SU-DHL-6 (cell line): ENCODE results near the gene KIFC3.
"Not testable (repeated sequence)": the region's sequence is repeated elsewhere in the genome, so short reads cannot be mapped to it uniquely, and the experiment has no call there.

Experiments
- H2AFZ ChIP-seq: fragments of 200-600 bp; sonication (generic); 2 replicates; pipeline ENCODE4 v1.6.1; 2014; ENCODE audit warnings: low read depth, mild to moderate bottlenecking, moderate library complexity, mixed read lengths, antibody characterized with exemption, low read length; ENCODE audit not compliant: severe bottlenecking
- H3F3A ChIP-seq: fragments of 200-600 bp; shearing (Covaris generic); 2 replicates; pipeline ENCODE4 v1.6.0; 2016; ENCODE audit warnings: antibody characterized with exemption, mild to moderate bottlenecking; ENCODE audit not compliant: insufficient read depth
- H3K27ac ChIP-seq: fragments of 200-600 bp; sonication (generic); 2 replicates; pipeline ENCODE4 v1.5.1; 2016; ENCODE audit warnings: low read depth, mild to moderate bottlenecking, low read length, moderate library complexity, mixed read lengths
- H3K27me3 ChIP-seq: fragments of 200-600 bp; sonication (generic), shearing (Covaris generic); 2 replicates; pipeline ENCODE4 v1.6.0; 2014; ENCODE audit warnings: mild to moderate bottlenecking, low read length
- H3K36me3 ChIP-seq: fragments of 200-600 bp; sonication (generic); 2 replicates; pipeline ENCODE4 v1.6.1; 2014; ENCODE audit warnings: mild to moderate bottlenecking, low read length, mixed read lengths
- H3K4me2 ChIP-seq: fragments of 300-600, 200-600 bp; shearing (Covaris generic), sonication (generic); 2 replicates; pipeline ENCODE4 v1.6.0; 2014; ENCODE audit warnings: low read length, low read depth, mild to moderate bottlenecking; ENCODE audit not compliant: poor library complexity, severe bottlenecking
- H3K4me3 ChIP-seq: fragments of 200-600 bp; sonication (generic); 2 replicates; pipeline ENCODE4 v1.5.1; 2014; ENCODE audit warnings: antibody characterized with exemption, low read length, mild to moderate bottlenecking, mixed read lengths; ENCODE audit not compliant: insufficient read depth, poor library complexity, severe bottlenecking
- H3K79me2 ChIP-seq: fragments of 200-600 bp; sonication (generic); 2 replicates; pipeline ENCODE4 v1.6.1; 2014; ENCODE audit warnings: mild to moderate bottlenecking, low read length, moderate library complexity; ENCODE audit not compliant: insufficient read depth
- H3K9ac ChIP-seq: fragments of 200-600 bp; sonication (generic); 2 replicates; pipeline ENCODE4 v1.7.0; 2014; ENCODE audit warnings: mild to moderate bottlenecking, low read length
- H3K9me2 ChIP-seq: fragments of 200-600 bp; sonication (generic); replicated peaks from 2 replicates; pipeline ENCODE4 v1.6.1; 2014; ENCODE audit warnings: low read length; ENCODE audit not compliant: insufficient read depth
- H3K9me3 ChIP-seq: fragments of 200-600 bp; sonication (generic); 2 replicates; pipeline ENCODE4 v1.6.1; 2014; ENCODE audit warnings: low read length, mixed read lengths; ENCODE audit not compliant: insufficient read depth
- H4K20me1 ChIP-seq: fragments of 200-600 bp; sonication (generic); 2 replicates; pipeline ENCODE4 v1.6.1; 2014; ENCODE audit warnings: low read depth, mild to moderate bottlenecking, antibody characterized with exemption, low read length, moderate library complexity, mixed read lengths
- CTCF ChIP-seq: fragments of 200-600 bp; sonication (generic); IDR thresholded peaks from one replicate; pipeline ENCODE4 v1.5.1; 2017; ENCODE audit warnings: antibody characterized with exemption, mild to moderate bottlenecking, low read length, moderate library complexity; ENCODE audit not compliant: insufficient read depth, poor library complexity, severe bottlenecking
- EZH2phosphoT487 ChIP-seq: fragments of 200-600 bp; sonication (generic), shearing (Covaris generic); conservative IDR thresholded peaks from 2 replicates; pipeline ENCODE4 v1.6.1; 2018; ENCODE audit warnings: mild to moderate bottlenecking, antibody characterized with exemption, low read length, moderate library complexity, mixed read lengths

KIFC3 gene

GRCh38 chr16:57840833-57841232 is 38.5 kb upstream of the KIFC3 start:
- Histone ChIP-seq H3K4me2 (no peak overlapping the region), H2AFZ (no peak overlapping the region), H3K27ac (no peak overlapping the region), H4K20me1 (no peaks in the 10 kb centered on the region), H3K4me3 (no peak overlapping the region), H3K9me3 (no peaks in the 10 kb centered on the region), H3K79me2 (no peaks in the 10 kb centered on the region), H3K9me2 (no peaks in the 10 kb centered on the region), H3K27me3 (0 out of 2 replicates have a peak, but pooled peaks cover 4% of the 10 kb centered on the region), H3K36me3 (no peaks in the 10 kb centered on the region), H3K9ac (no peak overlapping the region), H3F3A (no peaks in the 10 kb centered on the region)
- TF ChIP-seq CTCF (no peak), EZH2phosphoT487 (no peak)

GRCh38 chr16:57838161-57838560 is 35.9 kb upstream of the KIFC3 start:
- no peaks in the 10 kb centered on the region for H3K36me3 ChIP-seq
- H3K4me3 ChIP-seq = no peak overlapping the region
- H3K4me2 ChIP-seq = no peak overlapping the region
- H3K27me3 ChIP-seq = 0 out of 2 replicates have a peak, but pooled peaks cover 4% of the 10 kb centered on the region
- no peaks in the 10 kb centered on the region for H3K79me2 ChIP-seq
- TF ChIP-seq EZH2phosphoT487 (no peak), CTCF (no peak)
- no peak overlapping the region for H3K27ac ChIP-seq
- no peaks in the 10 kb centered on the region for H3K9me2 ChIP-seq
- no peak overlapping the region for H2AFZ ChIP-seq
- no peaks in the 10 kb centered on the region for H3F3A ChIP-seq
- H3K9ac ChIP-seq = no peak overlapping the region
- no peaks in the 10 kb centered on the region for H3K9me3 ChIP-seq
- H4K20me1 ChIP-seq = no peaks in the 10 kb centered on the region

GRCh38 chr16:57837305-57838125 is 35.2 kb upstream of the KIFC3 start:
- Histone ChIP-seq H3K27me3 (0 out of 2 replicates have a peak, but pooled peaks cover 4% of the 10 kb centered on the region), H3K9ac (no peak overlapping the region), H3K36me3 (no peaks in the 10 kb centered on the region), H3K27ac (no peak overlapping the region), H4K20me1 (no peaks in the 10 kb centered on the region), H2AFZ (no peak overlapping the region), H3F3A (no peaks in the 10 kb centered on the region), H3K4me3 (no peak overlapping the region), H3K79me2 (no peaks in the 10 kb centered on the region), H3K4me2 (no peak overlapping the region), H3K9me2 (no peaks in the 10 kb centered on the region), H3K9me3 (no peaks in the 10 kb centered on the region)
- TF ChIP-seq CTCF (no peak), EZH2phosphoT487 (no peak)

GRCh38 chr16:57835439-57835838 is 33.1 kb upstream of the KIFC3 start:
- not testable (repeated sequence) for H3K27me3 ChIP-seq, H2AFZ ChIP-seq, H3K9ac ChIP-seq, H3F3A ChIP-seq, H3K9me2 ChIP-seq, H3K4me2 ChIP-seq, H3K36me3 ChIP-seq, H3K79me2 ChIP-seq, H3K9me3 ChIP-seq, H4K20me1 ChIP-seq, H3K4me3 ChIP-seq, H3K27ac ChIP-seq
